OCI-LY1 (cell line): ENCODE results near the gene DDX27.
A peak's percentile ranks its signal among the peaks of the same experiment; 100 is the strongest.

Source experiments
- H2AFZ ChIP-seq: fragments of 200-600 bp; sonication (generic), shearing (Covaris generic); 2 replicates; pipeline ENCODE4 v1.6.0; 2014; ENCODE audit warnings: antibody characterized with exemption, mild to moderate bottlenecking, low read length
- H3F3A ChIP-seq: fragments of 200-600 bp; sonication (generic), shearing (Covaris generic); 2 replicates; pipeline ENCODE4 v1.6.0; 2014; ENCODE audit warnings: mild to moderate bottlenecking, antibody characterized with exemption, low read length, moderate library complexity; ENCODE audit not compliant: insufficient read depth
- H3K27ac ChIP-seq: fragments of 200-600 bp; sonication (generic); 2 replicates; pipeline ENCODE4 v1.5.1; 2014; ENCODE audit warnings: low read length, mixed run types, mild to moderate bottlenecking, low read depth; ENCODE audit not compliant: poor library complexity, severe bottlenecking
- H3K27me3 ChIP-seq: fragments of 200-600 bp; sonication (generic); 2 replicates; pipeline ENCODE4 v1.6.0; 2014; ENCODE audit warnings: antibody characterized with exemption, mild to moderate bottlenecking, low read length, moderate library complexity; ENCODE audit not compliant: insufficient read depth
- H3K36me3 ChIP-seq: fragments of 200-600 bp; sonication (generic); 2 replicates; pipeline ENCODE4 v1.6.1; 2014; ENCODE audit warnings: mild to moderate bottlenecking, antibody characterized with exemption, low read length, moderate library complexity, mixed read lengths; ENCODE audit not compliant: insufficient read depth
- H3K4me1 ChIP-seq: fragments of 200-600 bp; sonication (generic); 2 replicates; pipeline ENCODE4 v1.5.1; 2014; ENCODE audit warnings: mild to moderate bottlenecking, low read length, moderate library complexity; ENCODE audit not compliant: insufficient read depth, severe bottlenecking
- H3K4me2 ChIP-seq: fragments of 200-600 bp; sonication (generic), shearing (Covaris generic); 2 replicates; pipeline ENCODE4 v1.6.1; 2014; ENCODE audit warnings: low read length
- H3K4me3 ChIP-seq: fragments of 200-600 bp; sonication (generic); 2 replicates; pipeline ENCODE4 v1.5.1; 2014; ENCODE audit warnings: low read length, low read depth, mild to moderate bottlenecking, mixed read lengths; ENCODE audit not compliant: poor library complexity, severe bottlenecking
- H3K79me2 ChIP-seq: fragments of 200-600 bp; shearing (Covaris generic); 2 replicates; pipeline ENCODE4 v1.6.1; 2016; ENCODE audit warnings: mixed run types, low read length, mixed read lengths; ENCODE audit not compliant: insufficient read depth
- H3K9ac ChIP-seq: fragments of 200-600 bp; sonication (generic), shearing (Covaris generic); 2 replicates; pipeline ENCODE4 v1.6.1; 2014; ENCODE audit warnings: mild to moderate bottlenecking, low read length, mixed read lengths
- H3K9me2 ChIP-seq: fragments of 200-600 bp; sonication (generic), shearing (Covaris generic); 2 replicates; pipeline ENCODE4 v1.6.1; 2014; ENCODE audit warnings: low read depth, mild to moderate bottlenecking, low read length, mixed read lengths
- H3K9me3 ChIP-seq: fragments of 200-600 bp; shearing (Covaris generic); 2 replicates; pipeline ENCODE4 v1.6.1; 2014; ENCODE audit warnings: low read length, mixed read lengths
- H4K20me1 ChIP-seq: fragments of 200-600 bp; sonication (generic), shearing (Covaris generic); 2 replicates; pipeline ENCODE4 v1.6.0; 2016; ENCODE audit warnings: mild to moderate bottlenecking, low read length; ENCODE audit not compliant: insufficient read depth
- EZH2 ChIP-seq: fragments of 200-600 bp; sonication (generic), shearing (Covaris generic); IDR thresholded peaks from 2 replicates; pipeline ENCODE4 v1.8.0; 2017; ENCODE audit warnings: borderline replicate concordance, mixed run types, mild to moderate bottlenecking, antibody characterized with exemption, low read length, moderate library complexity, mixed read lengths
- TF ChIP-seq, protein P1 (sequence below): fragments of 200-600 bp; sonication (generic), shearing (Covaris generic); IDR thresholded peaks from 2 replicates; pipeline ENCODE4 v1.5.1; 2017; ENCODE audit warnings: mild to moderate bottlenecking, antibody characterized with exemption, low read length, moderate library complexity, mixed read lengths

Gene DDX27

DNA sequence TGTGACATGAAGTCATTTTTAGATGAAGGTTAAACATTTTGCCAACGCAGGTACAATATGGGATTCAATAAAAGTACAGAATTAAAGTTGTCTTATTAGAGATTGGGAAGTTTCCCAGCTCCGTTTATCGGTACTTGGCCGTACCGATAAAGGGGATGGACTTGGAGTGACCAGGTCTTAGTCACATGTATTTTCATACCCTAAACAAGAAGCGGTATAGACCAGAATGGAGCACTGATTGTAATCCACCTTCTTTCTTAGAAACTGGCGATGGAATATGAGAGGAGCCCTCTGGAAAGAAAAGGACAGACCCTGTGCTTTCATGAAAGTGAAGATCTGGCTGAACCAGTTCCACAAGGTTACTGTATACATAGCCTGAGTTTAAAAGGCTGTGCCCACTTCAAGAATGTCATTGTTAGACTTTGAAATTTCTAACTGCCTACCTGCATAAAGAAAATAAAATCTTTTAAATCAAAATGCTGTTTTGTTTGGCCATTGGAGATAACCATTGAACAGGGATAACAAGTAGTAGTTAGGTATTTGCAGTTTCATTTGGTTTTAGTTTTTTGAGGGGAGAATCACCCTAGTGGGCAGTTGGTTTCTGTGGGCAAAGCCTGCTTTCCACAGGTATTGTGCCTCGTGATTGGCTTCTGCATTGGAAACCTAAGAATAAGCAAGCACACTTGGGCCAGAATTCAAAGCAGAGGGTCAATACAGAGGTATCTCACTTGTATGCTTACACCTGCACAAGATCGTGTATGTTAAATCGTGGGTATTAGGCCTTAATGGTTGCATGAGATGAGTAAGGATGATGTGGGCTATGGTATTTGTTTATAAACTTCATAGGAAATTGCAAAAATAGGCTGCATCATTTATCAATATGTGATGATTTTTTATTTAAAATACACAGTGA lies 69.8 kb downstream of the DDX27 start:
- H3F3A ChIP-seq, result peaks cover 35% of the 10 kb centered on the region
- H3K9me2 ChIP-seq, result no peaks in the 10 kb centered on the region
- H3K4me3 ChIP-seq, result no peak overlapping the region
- H3K79me2 ChIP-seq, result peaks cover 6% of the 10 kb centered on the region; the same call in 1 of the 2 replicates
- no peak overlapping the region for H3K4me2 ChIP-seq
- no peak overlapping the region for H2AFZ ChIP-seq
- no peaks in the 10 kb centered on the region for H4K20me1 ChIP-seq
- H3K27me3 ChIP-seq, result no peaks in the 10 kb centered on the region
- peaks cover 84% of the 10 kb centered on the region for H3K36me3 ChIP-seq
- no peak overlapping the region for H3K9ac ChIP-seq
- peaks cover 10% of the 10 kb centered on the region for H3K4me1 ChIP-seq
- peaks cover 6% of the 10 kb centered on the region for H3K9me3 ChIP-seq
- no peak for TF ChIP-seq EZH2
- TF ChIP-seq, protein P1, sequence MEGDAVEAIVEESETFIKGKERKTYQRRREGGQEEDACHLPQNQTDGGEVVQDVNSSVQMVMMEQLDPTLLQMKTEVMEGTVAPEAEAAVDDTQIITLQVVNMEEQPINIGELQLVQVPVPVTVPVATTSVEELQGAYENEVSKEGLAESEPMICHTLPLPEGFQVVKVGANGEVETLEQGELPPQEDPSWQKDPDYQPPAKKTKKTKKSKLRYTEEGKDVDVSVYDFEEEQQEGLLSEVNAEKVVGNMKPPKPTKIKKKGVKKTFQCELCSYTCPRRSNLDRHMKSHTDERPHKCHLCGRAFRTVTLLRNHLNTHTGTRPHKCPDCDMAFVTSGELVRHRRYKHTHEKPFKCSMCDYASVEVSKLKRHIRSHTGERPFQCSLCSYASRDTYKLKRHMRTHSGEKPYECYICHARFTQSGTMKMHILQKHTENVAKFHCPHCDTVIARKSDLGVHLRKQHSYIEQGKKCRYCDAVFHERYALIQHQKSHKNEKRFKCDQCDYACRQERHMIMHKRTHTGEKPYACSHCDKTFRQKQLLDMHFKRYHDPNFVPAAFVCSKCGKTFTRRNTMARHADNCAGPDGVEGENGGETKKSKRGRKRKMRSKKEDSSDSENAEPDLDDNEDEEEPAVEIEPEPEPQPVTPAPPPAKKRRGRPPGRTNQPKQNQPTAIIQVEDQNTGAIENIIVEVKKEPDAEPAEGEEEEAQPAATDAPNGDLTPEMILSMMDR, result no peak
- H3K27ac ChIP-seq, result peak overlapping the region; percentile 66

DNA sequence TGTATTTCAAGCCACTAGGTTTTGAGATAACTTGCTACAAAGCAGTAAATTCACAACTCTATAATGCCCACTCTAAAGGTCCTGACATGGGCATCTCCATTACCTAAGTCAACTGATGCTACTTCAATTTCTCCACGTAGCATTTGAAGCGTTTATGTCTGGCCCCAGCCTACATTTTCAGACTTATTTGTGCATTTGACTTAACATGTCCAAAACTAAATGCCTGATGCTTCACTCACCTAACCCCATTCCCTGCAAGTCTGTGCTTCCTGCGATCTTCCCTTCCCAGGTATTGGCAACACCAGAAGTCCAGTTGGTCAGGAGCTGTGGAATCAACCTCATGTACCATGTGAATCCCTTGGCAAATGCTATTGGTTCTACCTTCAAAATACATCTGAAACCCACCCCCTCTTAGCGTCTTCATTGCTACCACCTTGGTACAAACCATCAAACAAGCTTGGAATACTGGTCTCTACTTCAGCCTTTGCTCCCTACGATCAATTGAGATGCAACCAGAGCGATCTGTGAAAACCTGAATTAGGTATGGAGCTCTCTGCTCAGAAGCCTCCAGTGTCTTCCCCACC lies 71.5 kb downstream of the DDX27 start:
- no peaks in the 10 kb centered on the region for H4K20me1 ChIP-seq
- no peak overlapping the region for H3K4me3 ChIP-seq
- no peak overlapping the region for H2AFZ ChIP-seq
- H3K4me2 ChIP-seq, result no peak overlapping the region
- peaks cover 72% of the 10 kb centered on the region for H3K36me3 ChIP-seq
- H3F3A ChIP-seq, result peaks cover 29% of the 10 kb centered on the region
- peak overlapping the region; percentile 66 for H3K27ac ChIP-seq
- no peaks in the 10 kb centered on the region for H3K79me2 ChIP-seq
- no peaks in the 10 kb centered on the region for H3K27me3 ChIP-seq
- no peak overlapping the region for H3K9ac ChIP-seq
- H3K9me3 ChIP-seq, result peaks cover 6% of the 10 kb centered on the region
- TF ChIP-seq, protein P1, result no peak
- TF ChIP-seq EZH2, result no peak
- no peaks in the 10 kb centered on the region for H3K9me2 ChIP-seq
- peaks cover 4% of the 10 kb centered on the region for H3K4me1 ChIP-seq

DNA sequence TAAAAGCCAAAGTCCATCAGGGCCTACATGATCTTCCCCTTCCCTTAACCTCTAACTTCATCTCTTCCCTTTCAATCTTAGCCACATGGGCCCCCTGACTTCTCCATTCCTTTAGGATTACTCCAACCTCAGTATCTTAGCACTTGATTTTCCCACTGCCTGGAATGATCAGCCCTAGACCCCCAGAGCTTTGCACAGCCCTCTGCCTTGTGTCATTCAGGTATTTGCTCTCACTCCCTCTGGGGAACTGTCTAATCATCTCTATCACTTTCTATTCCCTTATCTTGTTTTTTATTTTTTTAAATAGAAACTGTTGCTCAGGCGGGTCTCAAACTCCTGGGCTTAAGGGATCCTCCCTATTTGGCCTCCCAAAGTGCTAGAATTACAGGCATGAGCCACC lies 72.0 kb downstream of the DDX27 start:
- peaks cover 6% of the 10 kb centered on the region for H3K9me3 ChIP-seq
- no peak overlapping the region for H3K4me3 ChIP-seq
- H3K27ac ChIP-seq, result no peak overlapping the region
- no peak overlapping the region for H3K4me2 ChIP-seq
- H3K27me3 ChIP-seq, result no peaks in the 10 kb centered on the region
- H3F3A ChIP-seq, result peaks cover 26% of the 10 kb centered on the region
- H3K9me2 ChIP-seq, result no peaks in the 10 kb centered on the region
- no peaks in the 10 kb centered on the region for H3K4me1 ChIP-seq
- TF ChIP-seq, protein P1, result no peak
- no peak for TF ChIP-seq EZH2
- H3K9ac ChIP-seq, result no peak overlapping the region
- H2AFZ ChIP-seq, result no peak overlapping the region
- H3K79me2 ChIP-seq, result no peaks in the 10 kb centered on the region
- peaks cover 68% of the 10 kb centered on the region for H3K36me3 ChIP-seq
- H4K20me1 ChIP-seq, result no peaks in the 10 kb centered on the region
